Measurements from ENCODE around the gene MAGEA9.
"Not testable (repeated sequence)": the region's sequence is repeated elsewhere in the genome, so short reads cannot be mapped to it uniquely, and the experiment has no call there.

The MAGEA9 gene

GRCh38 chrX:149818652-149819051 lies 36.9 kb downstream of the MAGEA9 start:
- no peak for FAIRE-seq

- no peak for FAIRE-seq
Measured at GRCh38 chrX:149819371-149819770, 37.6 kb downstream of the MAGEA9 start.

- no peak for FAIRE-seq
Measured at GRCh38 chrX:149825424-149825823, 43.7 kb downstream of the MAGEA9 start.

- no peak for FAIRE-seq
Measured at GRCh38 chrX:149827254-149827653, 45.5 kb downstream of the MAGEA9 start.

- FAIRE-seq: no peak
Measured at GRCh38 chrX:149829751-149830191, 48.0 kb downstream of the MAGEA9 start.

- FAIRE-seq: no peak
Measured at GRCh38 chrX:149830192-149830873, 48.6 kb downstream of the MAGEA9 start.

GRCh38 chrX:149831473-149831872 lies 49.7 kb downstream of the MAGEA9 start:
- FAIRE-seq: no peak

GRCh38 chrX:149836728-149837127 lies 55.0 kb downstream of the MAGEA9 start:
- not testable (repeated sequence) for FAIRE-seq

GRCh38 chrX:149837167-149837566 lies 55.4 kb downstream of the MAGEA9 start:
- no peak for FAIRE-seq

Measured in TTC549 (cell line).